Stromal cell of bone marrow (primary cell): ENCODE results near the gene ADARB2.

ENCODE experiments used
- DNase-seq: peaks from one replicate; pipeline ENCODE4 v3.0.0-alpha.2; 2012; ENCODE audit warnings: low read depth

ADARB2 gene

GRCh38 chr10:1613511-1613910 is 123.8 kb downstream of the ADARB2 start:
- DNase-seq = no peak

- DNase-seq = no peak
Observed at GRCh38 chr10:1612908-1613307, 124.4 kb downstream of the ADARB2 start.

- no peak for DNase-seq
Observed at GRCh38 chr10:1611936-1612550, 125.3 kb downstream of the ADARB2 start.

GRCh38 chr10:1610986-1611770 is 126.1 kb downstream of the ADARB2 start:
- no peak for DNase-seq

GRCh38 chr10:1609648-1609970 is 127.7 kb downstream of the ADARB2 start:
- DNase-seq = no peak

GRCh38 chr10:1608851-1609647 is 128.3 kb downstream of the ADARB2 start:
- DNase-seq = no peak

- DNase-seq = no peak
Observed at GRCh38 chr10:1608408-1608807, 128.9 kb downstream of the ADARB2 start.

GRCh38 chr10:1607466-1607865 is 129.9 kb downstream of the ADARB2 start:
- DNase-seq = no peak

GRCh38 chr10:1605999-1606940 is 131.1 kb downstream of the ADARB2 start:
- DNase-seq = no peak

GRCh38 chr10:1605121-1605520 is 132.2 kb downstream of the ADARB2 start:
- DNase-seq = no peak

- no peak for DNase-seq
Observed at GRCh38 chr10:1604246-1604645, 133.1 kb downstream of the ADARB2 start.

- DNase-seq = no peak
Observed at GRCh38 chr10:1603181-1603580, 134.1 kb downstream of the ADARB2 start.

- DNase-seq = no peak
Observed at GRCh38 chr10:1602037-1602484, 135.3 kb downstream of the ADARB2 start.

- DNase-seq = no peak
Observed at GRCh38 chr10:1601406-1601805, 135.9 kb downstream of the ADARB2 start.

- no peak for DNase-seq
Observed at GRCh38 chr10:1600861-1601260, 136.5 kb downstream of the ADARB2 start.

- DNase-seq = no peak
Observed at GRCh38 chr10:1598393-1599153, 138.8 kb downstream of the ADARB2 start.

- no peak for DNase-seq
Observed at GRCh38 chr10:1597370-1598146, 139.8 kb downstream of the ADARB2 start.

- no peak for DNase-seq
Observed at GRCh38 chr10:1596482-1597099, 140.7 kb downstream of the ADARB2 start.

- DNase-seq = no peak
Observed at GRCh38 chr10:1595726-1596125, 141.6 kb downstream of the ADARB2 start.

- DNase-seq = no peak
Observed at GRCh38 chr10:1595242-1595600, 142.1 kb downstream of the ADARB2 start.
